Renal cortical epithelial cell (primary cell): ENCODE measurements around the gene CD274. TPM values are rescaled to one million over a fixed set of nuclear protein-coding genes. Genes with fewer than 3 reads are reported as not detected.

Experiments used
- DNase-seq: peaks from one replicate; pipeline ENCODE4 v3.0.0-alpha.2; 2011; ENCODE audit warnings: low read depth
- total RNA-seq: library from RNA; depleted of rRNA; stranded (reverse); fragments of >200 nt; gene quantifications from 2 replicates; pipeline ENCODE4 v1.2.3, GENCODE V29; 2014

Gene CD274
- total RNA-seq, 1 donor from 2014 or later, result 9.8 TPM

GRCh38 chr9:5499889-5500398 is 49.6 kb downstream of the CD274 start:
- DNase-seq, result peak; percentile 24

GRCh38 chr9:5500441-5501235 is 50.3 kb downstream of the CD274 start:
- DNase-seq, result no peak

DNA sequence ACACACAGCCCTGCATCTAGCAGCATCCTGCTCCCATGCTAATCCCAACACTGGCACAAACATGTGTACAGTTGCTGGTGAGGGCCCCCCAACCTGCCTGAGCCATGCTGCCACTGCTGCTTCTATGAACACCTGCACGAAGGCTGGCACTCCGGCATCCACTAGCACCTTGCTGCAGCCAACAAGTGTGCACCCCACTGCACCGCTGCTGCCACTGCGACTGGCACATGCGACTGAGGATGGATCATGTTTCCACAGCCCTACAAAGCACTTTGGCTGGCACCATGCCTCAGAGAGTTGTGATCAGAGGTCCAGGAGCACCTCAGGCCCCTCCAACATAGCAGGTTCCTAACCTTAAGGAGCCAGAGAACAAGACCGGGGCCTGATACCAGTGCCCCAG is 52.2 kb downstream of the CD274 start:
- no peak for DNase-seq

DNA sequence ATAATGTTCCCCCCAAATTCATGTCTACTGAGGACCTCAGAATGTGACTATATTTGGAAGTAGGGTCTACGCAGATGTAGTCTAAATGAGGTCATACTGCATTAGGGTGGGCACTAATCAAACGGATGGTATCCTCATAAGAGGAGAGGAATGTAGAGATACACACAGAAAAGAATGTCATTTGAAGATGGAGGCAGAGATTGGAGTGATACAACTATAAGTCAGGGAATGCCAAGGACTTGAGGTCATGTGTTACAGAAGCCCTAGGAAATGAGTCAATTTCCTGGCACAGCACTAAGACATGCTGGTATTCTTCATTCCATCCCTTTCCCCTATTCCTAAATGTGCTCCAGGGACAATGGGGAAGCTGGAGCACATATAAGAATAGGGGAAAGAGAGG is 59.2 kb downstream of the CD274 start:
- peak; percentile 85 for DNase-seq

GRCh38 chr9:5510360-5510931 is 60.1 kb downstream of the CD274 start, which contains the start of gene PDCD1LG2:
Gene PDCD1LG2, plus strand, starts transcription at chr9:5510531. Its CDS starts 12,016 bp downstream, at chr9:5522547.
- DNase-seq, result peak; percentile 50

GRCh38 chr9:5510989-5511388 is 60.6 kb downstream of the CD274 start:
- no peak for DNase-seq

DNA sequence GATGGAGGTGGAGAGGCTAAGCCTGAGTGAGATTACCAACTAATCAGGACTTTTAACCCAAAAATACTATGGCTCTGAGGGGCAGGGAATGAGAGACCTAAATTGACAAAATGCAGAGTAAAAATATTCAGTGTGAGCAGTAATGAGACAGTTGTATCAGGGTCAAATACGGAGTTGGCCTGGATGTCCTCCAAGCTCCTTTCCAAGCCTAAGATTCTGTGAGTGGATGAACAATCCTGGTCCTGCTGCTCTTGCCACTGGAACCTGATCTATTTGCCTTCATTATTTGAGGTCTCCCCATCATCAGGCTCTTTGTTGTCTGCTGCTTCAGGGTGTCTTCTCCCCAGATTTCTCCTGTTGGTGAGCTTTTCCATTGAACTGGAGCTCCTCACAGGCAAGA is 61.1 kb downstream of the CD274 start:
- DNase-seq, result no peak

GRCh38 chr9:5511935-5512580 is 61.7 kb downstream of the CD274 start:
- no peak for DNase-seq

DNA sequence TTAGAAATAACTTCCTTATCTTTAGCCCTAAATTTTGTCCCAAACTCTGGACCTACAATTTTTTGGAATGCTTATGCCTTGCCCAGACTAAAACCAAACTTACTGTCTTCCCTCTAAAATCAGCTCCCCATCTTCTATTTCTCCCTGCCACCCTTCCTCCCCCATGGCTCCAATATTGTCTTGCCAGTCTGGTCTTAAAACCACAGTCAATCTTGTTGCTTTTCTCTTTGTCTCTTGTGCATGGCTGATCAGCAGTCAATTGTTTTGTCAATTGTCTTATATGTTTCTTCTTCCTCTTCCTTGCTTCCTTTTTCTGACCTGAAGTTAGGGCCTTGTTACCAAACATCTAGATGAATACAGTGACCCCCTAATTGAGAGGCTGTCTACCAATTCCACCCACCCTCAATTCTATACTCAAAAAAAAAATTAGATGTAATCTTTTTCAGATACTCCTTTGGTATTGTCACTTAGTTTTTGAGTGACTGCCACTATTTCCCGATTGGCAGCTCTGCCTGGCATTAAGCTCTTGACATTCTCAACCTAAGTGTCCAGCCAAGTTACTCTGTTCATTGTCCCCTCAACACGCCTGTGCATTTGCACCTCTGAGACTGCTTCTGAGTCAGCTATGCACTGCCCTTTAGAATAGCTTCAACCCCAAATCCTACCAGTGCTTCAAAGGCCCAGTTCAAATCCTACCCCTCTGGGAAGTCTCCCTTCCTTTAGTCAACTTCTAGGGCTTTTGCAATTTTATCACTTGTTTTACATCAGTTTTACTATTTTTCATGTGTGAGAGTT is 62.5 kb downstream of the CD274 start:
- no peak for DNase-seq

DNA sequence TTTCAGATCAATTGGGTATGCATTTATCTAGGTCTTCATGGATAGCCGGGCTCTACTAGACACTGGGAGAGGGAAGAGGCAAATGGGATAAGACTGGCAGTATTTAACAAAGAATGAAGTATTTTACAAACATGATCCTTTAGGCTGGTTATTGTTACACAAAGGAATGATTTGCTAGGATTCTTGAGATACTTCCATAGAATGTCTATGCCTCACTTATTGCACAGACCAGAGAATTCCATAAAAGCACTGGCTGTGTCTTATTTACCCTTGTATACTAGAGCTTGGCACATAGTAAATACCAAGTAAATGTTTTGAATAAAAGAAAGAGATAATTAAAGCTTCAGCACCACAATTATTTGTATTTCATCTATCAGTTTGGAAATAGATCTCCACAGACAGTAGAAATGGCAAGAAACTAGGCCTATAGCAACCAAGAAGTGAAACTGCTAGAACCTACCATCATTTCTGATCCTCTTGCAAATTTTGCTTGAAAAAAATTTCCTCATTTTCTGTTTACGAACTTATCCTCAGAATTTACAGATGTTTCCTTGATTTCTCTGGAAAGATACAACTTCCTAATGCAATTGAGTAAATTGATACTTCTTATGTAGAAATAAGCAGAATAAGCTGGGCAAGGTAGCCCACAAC is 63.7 kb downstream of the CD274 start:
- DNase-seq, result no peak

- DNase-seq, result no peak
Measured at GRCh38 chr9:5514617-5515260, 64.4 kb downstream of the CD274 start.

GRCh38 chr9:5515261-5515650 is 64.9 kb downstream of the CD274 start:
- DNase-seq, result no peak

DNA sequence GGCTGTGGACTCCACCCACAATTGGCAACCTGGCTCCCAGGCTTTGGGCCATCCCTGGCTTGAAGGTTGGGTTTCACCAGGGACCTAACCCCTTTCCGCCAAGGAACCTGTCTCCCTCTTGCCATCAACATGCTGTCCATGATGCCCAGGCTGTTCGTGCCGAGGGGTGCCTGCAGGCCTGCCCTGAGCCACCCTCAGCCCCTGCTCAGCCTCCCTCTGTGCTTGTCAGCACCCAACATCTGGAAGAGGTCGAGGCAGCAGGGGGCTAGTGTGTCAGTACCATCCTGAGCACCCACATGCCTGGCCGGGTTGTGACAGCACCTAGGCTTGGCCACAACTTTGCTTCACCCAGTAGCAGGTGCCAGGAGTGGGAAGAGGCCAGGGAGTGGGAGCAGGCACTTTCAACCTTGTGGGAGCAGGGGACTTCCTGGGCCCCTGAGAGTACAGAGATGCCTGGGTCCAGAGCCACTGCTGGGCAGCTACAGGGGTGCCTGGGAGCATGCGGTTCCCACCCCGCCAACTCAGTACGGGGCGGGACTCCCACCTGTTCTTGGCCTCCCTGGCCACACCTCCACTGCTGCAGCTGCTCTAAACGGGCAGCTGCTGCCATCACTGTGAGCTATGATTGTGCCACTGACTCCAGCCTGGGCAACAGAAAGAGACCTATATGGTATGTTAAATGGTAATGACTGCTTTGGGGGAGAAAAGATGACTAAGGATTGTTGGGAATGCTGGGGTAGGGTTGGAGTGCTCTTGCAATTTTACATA is 66.3 kb downstream of the CD274 start:
- DNase-seq, result no peak

DNA sequence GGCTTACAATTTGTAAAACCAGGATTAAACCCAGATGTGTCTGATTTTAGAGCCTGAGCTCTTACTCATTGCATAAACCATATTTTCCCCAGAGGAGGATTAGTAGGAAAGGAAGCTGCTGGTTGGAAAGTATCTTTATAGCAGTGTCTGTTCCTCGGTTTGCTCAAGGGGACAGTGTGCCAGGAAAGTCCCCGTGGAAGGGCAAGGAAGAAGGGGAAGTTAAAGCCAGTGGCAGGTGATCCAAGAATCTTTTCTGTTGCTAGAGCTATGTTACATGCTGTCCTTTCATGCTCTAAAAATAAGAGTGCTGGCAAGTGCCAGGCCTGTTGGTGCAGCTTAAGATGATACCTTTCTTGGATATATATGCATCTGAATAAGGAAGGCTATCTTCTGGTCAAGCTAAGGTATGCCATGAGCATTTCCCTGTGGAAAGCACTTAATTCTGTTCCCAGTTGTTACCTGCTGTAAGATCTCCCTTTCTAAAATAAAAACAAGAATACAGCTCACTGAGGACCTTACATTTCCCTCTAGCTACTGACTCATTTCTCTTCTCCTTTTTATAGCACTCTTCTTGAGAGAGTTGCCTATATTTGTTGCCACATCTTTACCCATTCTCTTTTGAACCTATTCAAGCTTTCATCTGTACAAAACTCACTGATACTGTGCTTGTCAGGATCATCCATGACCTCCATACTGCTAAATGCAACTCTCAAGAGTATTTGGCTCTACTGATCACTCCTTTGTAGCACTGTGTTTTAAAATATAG is 68.0 kb downstream of the CD274 start:
- no peak for DNase-seq

- DNase-seq, result no peak
Measured at GRCh38 chr9:5518937-5519319, 68.6 kb downstream of the CD274 start.
